ENCODE data around the gene MEOX1.

Gene MEOX1

GRCh38 chr17:43673516-43674323, 12.0 kb upstream of the MEOX1 start:
- ChIA-PET POLR2A (no interaction called here), CTCF (interaction anchor here (0.6 to 3.6 kb wide), 39 partner anchors 9 to 282 kb away, joined by 3 to 25 read pairs (median 4); partner anchors contain the start of genes DHX8, ETV4 and SOST)
- peak; percentile 70 for DNase-seq (ENCODE audit: extremely low spot score)
- peak; percentile 85 for TF ChIP-seq CTCF (IDR thresholded peaks at IDR 0.05; ENCODE audit: control extremely low read depth, extremely low read depth, low read depth, missing control alignments)

- TF ChIP-seq CTCF (IDR thresholded peaks at IDR 0.05; ENCODE audit: control extremely low read depth, extremely low read depth, low read depth, missing control alignments) = no peak
- CTCF ChIA-PET = interaction anchor here (1.0 to 2.9 kb wide), 7 partner anchors 8 to 280 kb away, joined by 3 to 25 read pairs (median 3); partner anchors contain the start of gene SOST
- no peak for DNase-seq (ENCODE audit: extremely low spot score)
- POLR2A ChIA-PET = no interaction called here
Observed at GRCh38 chr17:43671755-43672519, 10.2 kb upstream of the MEOX1 start.

GRCh38 chr17:43671031-43671692, 9.4 kb upstream of the MEOX1 start:
- DNase-seq (ENCODE audit: extremely low spot score) = no peak
- ChIA-PET CTCF (interaction anchor here (1.1 to 1.4 kb wide), 2 partner anchors 9 to 279 kb away, joined by 3 read pairs; no protein-coding TSS in a partner anchor), POLR2A (no interaction called here)
- TF ChIP-seq CTCF (IDR thresholded peaks at IDR 0.05; ENCODE audit: control extremely low read depth, extremely low read depth, low read depth, missing control alignments) = no peak

- CTCF ChIA-PET = interaction anchor here (1.1 to 1.4 kb wide), 2 partner anchors 11 to 279 kb away, joined by 3 to 5 read pairs; no protein-coding TSS in a partner anchor
Observed at GRCh38 chr17:43670645-43671030, 8.9 kb upstream of the MEOX1 start.

GRCh38 chr17:43669971-43670644, 8.4 kb upstream of the MEOX1 start:
- CTCF ChIA-PET = interaction anchor here (1.1 to 1.4 kb wide), 2 partner anchors 10 to 278 kb away, joined by 3 to 5 read pairs; no protein-coding TSS in a partner anchor
- POLR2A ChIA-PET = no interaction called here
- DNase-seq (ENCODE audit: extremely low spot score) = no peak
- TF ChIP-seq CTCF (IDR thresholded peaks at IDR 0.05; ENCODE audit: control extremely low read depth, extremely low read depth, low read depth, missing control alignments) = no peak

More at GRCh38 chr17:43670645-43671030, 8.9 kb upstream of the MEOX1 start:
- POLR2A ChIA-PET = no interaction called here
- no peak for DNase-seq (ENCODE audit: extremely low spot score)
- TF ChIP-seq CTCF (IDR thresholded peaks at IDR 0.05; ENCODE audit: control extremely low read depth, extremely low read depth, low read depth, missing control alignments) = no peak

Data from GM10248 (cell line).